H1 (cell line): ENCODE results near the gene DECR2. TPM values are rescaled to one million over a fixed set of nuclear protein-coding genes. Genes with fewer than 3 reads are reported as not detected.

Source experiments
- ASH2L ChIP-seq: fragments of 200-600, 300-600 bp; sonication (generic); IDR thresholded peaks from one replicate; pipeline ENCODE4 v1.7.1; 2017; ENCODE audit warnings: low read length
- ATF2 ChIP-seq: IDR thresholded peaks from 2 replicates; pipeline ENCODE4 v1.6.1; 2012; ENCODE audit warnings: low read length, inconsistent platforms
- BRCA1 ChIP-seq: IDR thresholded peaks from 2 replicates; pipeline ENCODE4 v1.6.1; 2012; ENCODE audit warnings: low read depth, low read length, improper control_type of control experiment
- CBX5 ChIP-seq: fragments of 300-800, 300-1000 bp; sonication (generic); IDR thresholded peaks from 2 replicates; pipeline ENCODE4 v1.7.1; 2016; ENCODE audit warnings: antibody characterized with exemption, low read length, low read depth
- CEBPB ChIP-seq: IDR thresholded peaks from 2 replicates; pipeline ENCODE4 v1.6.1; 2012; ENCODE audit warnings: low read depth, low read length
- CHD2 ChIP-seq: IDR thresholded peaks from 2 replicates; pipeline ENCODE4 v1.6.1; 2012; ENCODE audit warnings: low read length, improper control_type of control experiment
- CREB1 ChIP-seq: IDR thresholded peaks from 2 replicates; pipeline ENCODE4 v1.6.1; 2012; ENCODE audit warnings: inconsistent platforms
- E2F6 ChIP-seq: IDR thresholded peaks from 2 replicates; pipeline ENCODE4 v1.6.1; 2012; ENCODE audit warnings: inconsistent platforms
- FOSL1 ChIP-seq: IDR thresholded peaks from 2 replicates; pipeline ENCODE4 v1.6.1; 2011; ENCODE audit warnings: mild to moderate bottlenecking, low read depth, low read length, moderate library complexity; ENCODE audit not compliant: insufficient read depth
- MAX ChIP-seq: IDR thresholded peaks from 2 replicates; pipeline ENCODE4 v1.6.1; 2012; ENCODE audit warnings: inconsistent platforms
- NANOG ChIP-seq: IDR thresholded peaks from 2 replicates; pipeline ENCODE4 v1.6.1; 2011; ENCODE audit warnings: low read length, low read depth, mild to moderate bottlenecking, inconsistent platforms; ENCODE audit not compliant: insufficient read depth, poor library complexity, severe bottlenecking
- PHF8 ChIP-seq: fragments of 200-600 bp; sonication (generic); conservative IDR thresholded peaks from 2 replicates; pipeline ENCODE4 v1.7.1; 2012; ENCODE audit warnings: low read depth, mild to moderate bottlenecking, inconsistent platforms, low read length, moderate library complexity
- RAD21 ChIP-seq, 2 experiments: IDR thresholded peaks in 1 of 2; conservative IDR thresholded peaks in 1 of 2; 2 replicates each; pipeline ENCODE4 v1.6.1; 2011; ENCODE audit warnings: low read depth in 2 of 2, low read length in 2 of 2, improper control_type of control experiment in 1 of 2, inconsistent platforms in 1 of 2, mild to moderate bottlenecking in 1 of 2, moderate library complexity in 1 of 2
- RBBP5 ChIP-seq: IDR thresholded peaks from 2 replicates; pipeline ENCODE4 v1.7.1; 2012; ENCODE audit warnings: low read depth, mild to moderate bottlenecking, inconsistent platforms, low read length, moderate library complexity, borderline replicate concordance
- SP2 ChIP-seq: IDR thresholded peaks from 2 replicates; pipeline ENCODE4 v1.6.1; 2012; ENCODE audit warnings: mild to moderate bottlenecking, low read length, inconsistent platforms
- SP4 ChIP-seq: IDR thresholded peaks from 2 replicates; pipeline ENCODE4 v1.6.1; 2012; ENCODE audit warnings: low read length, inconsistent platforms
- SRF ChIP-seq: IDR thresholded peaks from 2 replicates; pipeline ENCODE4 v1.6.1; 2011; ENCODE audit warnings: mild to moderate bottlenecking, low read depth, low read length, moderate library complexity
- SUZ12 ChIP-seq: fragments of 200-600 bp; sonication (generic); IDR thresholded peaks from 2 replicates; pipeline ENCODE4 v1.6.1; 2012; ENCODE audit warnings: mild to moderate bottlenecking, inconsistent platforms, low read length, moderate library complexity, mixed read lengths
- TBP ChIP-seq: IDR thresholded peaks from 2 replicates; pipeline ENCODE4 v1.6.1; 2011; ENCODE audit warnings: low read depth, low read length, improper control_type of control experiment
- TEAD4 ChIP-seq: IDR thresholded peaks from 2 replicates; pipeline ENCODE4 v1.6.1; 2012; ENCODE audit warnings: low read depth, low read length, inconsistent platforms, mixed read lengths
- ZNF274 ChIP-seq: IDR thresholded peaks from 2 replicates; pipeline ENCODE4 v1.7.0; 2012; ENCODE audit warnings: low read length, borderline replicate concordance; ENCODE audit errors: extremely low read depth
- polyA plus RNA-seq, 7 experiments: library from polyadenylated mRNA; depleted of rRNA in 3 of 7; stranded (reverse) in 5 of 7; unstranded in 2 of 7; fragments of >200 nt in 5 of 7; fragments of 200-250 nt in 2 of 7; gene quantifications; 1 replicate in 5 of 7; 2 replicates in 1 of 7; 4 replicates in 1 of 7; pipeline versions ENCODE4 v1.2.1 to v1.2.3, GENCODE V29; 2011 to 2013; ENCODE audit warnings: missing spikeins in 2 of 7, mixed read lengths in 2 of 7
- total RNA-seq: library from RNA; stranded (reverse); fragmentation: NEBNext Ultra II Directional; extraction: Animal tissue kit (Norgen Biotek cat#: 25700); gene quantifications from 2 replicates; pipeline ENCODE4 v1.2.1, GENCODE V29; 2021

DECR2 gene
- total and polyA plus RNA-seq, 2 of the 8 experiments (the other 6 are each of a cell fraction or from before 2014, with no cell fraction given): 28.2 to 39.9 TPM

GRCh38 chr16:401468-402348 lies at the start of gene DECR2 (continued):
- TF ChIP-seq RAD21 (IDR thresholded peaks at IDR 0.05 in 1 of 2, conservative IDR thresholded peaks at IDR 0.05 in 1 of 2; ENCODE audit: low read depth in 2 of 2, low read length in 2 of 2): peak; percentile 24 to 28; a peak in 3 of 4 replicates
- no peak for TF ChIP-seq TEAD4
- TF ChIP-seq TBP: no peak
- no peak for TF ChIP-seq ASH2L
- no peak for TF ChIP-seq ZNF274
- no peak for TF ChIP-seq SUZ12
- TF ChIP-seq CEBPB: no peak
- no peak for TF ChIP-seq SRF
- TF ChIP-seq SP2: no peak
- TF ChIP-seq E2F6: peak; percentile 47; the same call in 1 of the 2 replicates
- peak; percentile 55; the same call in 1 of the 2 replicates for TF ChIP-seq RBBP5
- TF ChIP-seq CBX5: no peak
- peak; percentile 27 for TF ChIP-seq NANOG
- TF ChIP-seq PHF8: peak; percentile 73; the same call in 1 of the 2 replicates
- no peak for TF ChIP-seq FOSL1
- peak; percentile 61; the same call in 1 of the 2 replicates for TF ChIP-seq SP4
- peak; percentile 61 for TF ChIP-seq MAX
- TF ChIP-seq CHD2: no peak
- 0 out of 2 replicates have a peak, but pooled peaks have one; percentile 17 for TF ChIP-seq CREB1
- TF ChIP-seq BRCA1: no peak
- no peak for TF ChIP-seq ATF2
